Vagina (tissue), 2 donors: ENCODE results near the gene GJD4. TPM values are rescaled to one million over a fixed set of nuclear protein-coding genes. Genes with fewer than 3 reads are reported as not detected.

Experiments used
- DNase-seq, 2 donors: peaks; one replicate each; pipeline ENCODE4 v3.0.0-alpha.2; 2017; ENCODE audit errors: extremely low spot score in 2 of 2
- H3K27ac ChIP-seq: fragments of 200-600 bp; sonication (generic); one replicate; pipeline ENCODE4 v1.5.1; 2019
- H3K27me3 ChIP-seq: fragments of 200-600 bp; sonication (generic); one replicate; pipeline ENCODE4 v1.5.1; 2019
- H3K36me3 ChIP-seq, 2 donors: fragments of 200-600 bp; sonication (generic); one replicate each; pipeline ENCODE4 v1.5.1; 2017 to 2019
- H3K4me1 ChIP-seq: fragments of 200-600 bp; sonication (generic); one replicate; pipeline ENCODE4 v1.5.1; 2019
- H3K4me3 ChIP-seq, 2 donors: fragments of 200-600 bp; sonication (generic); 1 replicate in 1 of 2; 2 replicates in 1 of 2; pipeline ENCODE4 v1.5.1; 2016 to 2019
- H3K9me3 ChIP-seq: fragments of 200-600 bp; sonication (generic); one replicate; pipeline ENCODE4 v1.5.1; 2019
- POLR2A ChIP-seq, 2 donors: fragments of 450-650 bp; IDR thresholded peaks; one replicate each; pipeline ENCODE4 v1.6.1; 2017; ENCODE audit warnings: antibody characterized with exemption in 2 of 2, mild to moderate bottlenecking in 2 of 2, moderate library complexity in 2 of 2
- POLR2AphosphoS5 ChIP-seq, 2 donors: sonication (generic); formaldehyde crosslinking; IDR thresholded peaks; one replicate each; pipeline ENCODE4 v1.9.0; 2017; ENCODE audit warnings: antibody characterized with exemption in 2 of 2, mild to moderate bottlenecking in 2 of 2, low read depth in 1 of 2; ENCODE audit not compliant: insufficient read depth in 1 of 2
- intact Hi-C: fragments of 100-400 bp; cut with DNase I; formaldehyde crosslinking; loops from one replicate; pipeline ENCODE4 v1.15.1; 2023
- total RNA-seq: library from RNA; depleted of rRNA; stranded (reverse); fragments of >200 nt; gene quantifications from one replicate; pipeline ENCODE4 v1.2.3, GENCODE V29; 2016
- TF ChIP-seq, protein P1 (sequence below), 3 experiments: fragments of 450-650 bp in 2 of 3; fragments of 200-600 bp in 1 of 3; sonication (generic) in 1 of 3; IDR thresholded peaks; one replicate each; pipeline ENCODE4 v1.5.1; 2017 to 2019; ENCODE audit warnings: antibody characterized with exemption in 3 of 3, mild to moderate bottlenecking in 2 of 3, moderate library complexity in 2 of 3

GJD4 gene
- total RNA-seq, 1 donor from 2014 or later, result not detected

DNA sequence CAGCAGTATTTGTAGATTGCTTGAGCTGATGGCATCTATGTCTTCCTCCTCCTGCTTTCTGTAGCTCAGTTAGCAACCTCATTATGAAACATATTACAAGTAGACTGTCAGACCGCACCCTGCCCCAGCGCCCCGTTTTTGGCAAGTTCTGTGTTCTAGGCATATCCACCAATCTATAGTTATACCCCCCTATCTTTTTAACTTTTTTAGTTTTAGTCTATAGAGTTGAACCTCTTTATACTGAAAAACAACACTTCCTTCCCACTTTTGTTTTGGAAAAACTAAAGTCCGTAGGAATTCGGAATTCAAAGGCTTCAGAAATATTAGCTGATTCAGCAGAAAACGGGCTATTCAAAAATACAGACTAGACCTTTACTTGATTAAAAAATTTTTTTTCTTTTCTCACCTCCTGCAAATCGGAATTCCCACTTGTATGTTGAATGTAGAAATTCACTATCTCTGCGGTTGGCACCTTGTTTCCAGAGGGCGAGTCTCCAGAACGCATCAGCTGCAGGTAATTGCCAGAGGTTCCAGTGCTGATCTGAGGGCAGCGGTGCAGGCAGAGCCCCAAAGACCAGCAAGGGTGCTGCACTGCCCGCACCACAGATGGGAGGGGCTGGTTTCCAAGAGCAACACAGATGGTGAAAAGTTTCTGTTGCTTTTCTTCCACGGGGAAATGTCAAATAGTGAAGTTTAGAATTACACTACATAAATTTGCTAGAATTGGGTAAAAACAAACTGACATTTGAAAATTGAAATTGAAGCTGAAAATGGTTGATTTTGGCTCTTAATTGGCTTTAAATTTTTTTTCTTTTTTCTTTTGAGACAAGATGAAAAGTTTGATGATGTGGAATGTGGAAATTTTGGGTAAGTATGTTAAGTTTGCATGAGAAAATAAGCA is 39.2 kb downstream of the GJD4 start:
- Histone ChIP-seq H3K4me1 (peaks cover 35% of the 10 kb centered on the region), H3K27ac (peak overlapping the region; percentile 73), H3K36me3 (no peaks in the 10 kb centered on the region), H3K4me3 (peak overlapping the region; percentile 65 to 70), H3K27me3 (no peaks in the 10 kb centered on the region), H3K9me3 (no peaks in the 10 kb centered on the region)
- DNase-seq, result no peak
- TF ChIP-seq POLR2A (IDR thresholded peaks at IDR 0.05) (no peak), POLR2AphosphoS5 (IDR thresholded peaks at IDR 0.05; ENCODE audit: insufficient read depth in 1 of 2, low read depth in 1 of 2) (no peak)
- TF ChIP-seq, protein P1, sequence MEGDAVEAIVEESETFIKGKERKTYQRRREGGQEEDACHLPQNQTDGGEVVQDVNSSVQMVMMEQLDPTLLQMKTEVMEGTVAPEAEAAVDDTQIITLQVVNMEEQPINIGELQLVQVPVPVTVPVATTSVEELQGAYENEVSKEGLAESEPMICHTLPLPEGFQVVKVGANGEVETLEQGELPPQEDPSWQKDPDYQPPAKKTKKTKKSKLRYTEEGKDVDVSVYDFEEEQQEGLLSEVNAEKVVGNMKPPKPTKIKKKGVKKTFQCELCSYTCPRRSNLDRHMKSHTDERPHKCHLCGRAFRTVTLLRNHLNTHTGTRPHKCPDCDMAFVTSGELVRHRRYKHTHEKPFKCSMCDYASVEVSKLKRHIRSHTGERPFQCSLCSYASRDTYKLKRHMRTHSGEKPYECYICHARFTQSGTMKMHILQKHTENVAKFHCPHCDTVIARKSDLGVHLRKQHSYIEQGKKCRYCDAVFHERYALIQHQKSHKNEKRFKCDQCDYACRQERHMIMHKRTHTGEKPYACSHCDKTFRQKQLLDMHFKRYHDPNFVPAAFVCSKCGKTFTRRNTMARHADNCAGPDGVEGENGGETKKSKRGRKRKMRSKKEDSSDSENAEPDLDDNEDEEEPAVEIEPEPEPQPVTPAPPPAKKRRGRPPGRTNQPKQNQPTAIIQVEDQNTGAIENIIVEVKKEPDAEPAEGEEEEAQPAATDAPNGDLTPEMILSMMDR (IDR thresholded peaks at IDR 0.05), result no peak
- intact Hi-C loops, result loop anchor here (10.0 kb wide), 1 partner anchor 851 kb away; no protein-coding TSS in a partner anchor

DNA sequence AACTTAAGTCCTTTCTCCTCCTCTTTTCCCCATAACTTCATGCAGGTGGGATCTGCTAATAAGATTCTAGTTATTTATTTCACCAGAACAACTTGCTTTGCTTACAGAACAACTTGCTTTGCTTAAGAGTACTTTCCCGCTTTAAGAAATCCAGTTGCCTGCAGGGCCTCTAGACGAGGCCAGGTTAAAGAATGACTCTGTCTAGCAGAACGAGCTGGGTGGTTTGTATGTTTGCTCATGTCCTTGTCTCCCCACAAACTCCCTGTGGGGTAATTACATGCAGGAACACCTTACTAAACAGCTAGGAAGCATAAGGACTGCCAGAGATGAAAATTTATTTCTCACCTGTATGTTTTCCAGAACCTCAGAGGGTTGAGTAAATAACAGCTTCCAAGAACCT is 45.8 kb downstream of the GJD4 start:
- Histone ChIP-seq H3K9me3 (no peaks in the 10 kb centered on the region), H3K27me3 (no peaks in the 10 kb centered on the region), H3K27ac (no peak overlapping the region), H3K36me3 (no peaks in the 10 kb centered on the region), H3K4me1 (no peaks in the 10 kb centered on the region), H3K4me3 (no peak overlapping the region)
- intact Hi-C loops, result no loop called here
- TF ChIP-seq, protein P1 (IDR thresholded peaks at IDR 0.05), result no peak
- no peak for TF ChIP-seq POLR2A (IDR thresholded peaks at IDR 0.05)
- TF ChIP-seq POLR2AphosphoS5 (IDR thresholded peaks at IDR 0.05; ENCODE audit: insufficient read depth in 1 of 2, low read depth in 1 of 2), result no peak
- DNase-seq, result no peak

DNA sequence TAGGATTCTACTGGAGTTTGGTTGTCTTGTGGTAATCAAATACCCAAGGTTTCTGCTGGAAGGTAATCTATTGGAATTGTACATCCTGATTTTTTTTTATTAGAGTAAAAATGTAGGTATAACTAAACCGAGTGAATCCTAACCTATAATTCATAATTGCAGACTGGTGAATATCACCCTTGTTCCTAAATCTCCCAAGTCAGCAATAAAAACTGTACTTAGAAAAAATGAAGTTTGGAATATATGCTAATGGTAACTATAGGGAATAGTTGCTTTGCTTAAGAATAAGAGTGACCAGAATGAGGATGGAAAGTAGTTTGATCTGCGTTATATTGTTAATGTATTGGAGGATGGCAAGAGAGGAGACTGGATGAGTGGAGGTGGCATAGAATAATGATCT is 47.7 kb downstream of the GJD4 start:
- Histone ChIP-seq H3K27ac (no peak overlapping the region), H3K4me3 (no peak overlapping the region), H3K36me3 (no peaks in the 10 kb centered on the region), H3K9me3 (no peaks in the 10 kb centered on the region), H3K4me1 (no peaks in the 10 kb centered on the region), H3K27me3 (no peaks in the 10 kb centered on the region)
- intact Hi-C loops, result no loop called here
- TF ChIP-seq POLR2A (IDR thresholded peaks at IDR 0.05), result no peak
- TF ChIP-seq, protein P1 (IDR thresholded peaks at IDR 0.05), result no peak
- no peak for TF ChIP-seq POLR2AphosphoS5 (IDR thresholded peaks at IDR 0.05; ENCODE audit: insufficient read depth in 1 of 2, low read depth in 1 of 2)
- no peak for DNase-seq

DNA sequence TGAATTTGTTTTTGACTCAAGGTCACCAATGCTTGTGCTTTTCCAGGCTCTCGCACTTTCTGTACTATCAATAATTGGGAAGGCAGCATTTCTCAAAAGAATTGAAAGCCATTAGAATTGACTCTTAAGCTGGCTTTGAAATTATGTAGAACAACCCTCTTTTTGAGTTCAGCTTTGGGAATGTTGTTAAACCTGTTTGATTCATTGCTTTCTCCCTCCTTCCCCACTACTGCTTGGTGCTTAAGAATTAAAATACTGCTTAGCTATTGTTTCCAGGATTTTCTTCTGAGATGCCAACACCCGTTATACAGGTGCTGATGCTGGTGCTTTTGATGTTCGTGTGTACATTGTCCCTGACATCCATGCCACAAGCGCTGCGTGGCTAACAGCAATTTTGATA is 52.5 kb downstream of the GJD4 start:
- intact Hi-C loops, result no loop called here
- no peak overlapping the region for H3K4me3 ChIP-seq
- no peaks in the 10 kb centered on the region for H3K27me3 ChIP-seq
- no peaks in the 10 kb centered on the region for H3K36me3 ChIP-seq
- no peak for TF ChIP-seq POLR2AphosphoS5 (IDR thresholded peaks at IDR 0.05; ENCODE audit: insufficient read depth in 1 of 2, low read depth in 1 of 2)
- H3K9me3 ChIP-seq, result no peaks in the 10 kb centered on the region
- H3K27ac ChIP-seq, result no peak overlapping the region
- no peaks in the 10 kb centered on the region for H3K4me1 ChIP-seq
- DNase-seq, result no peak

Other genes starting within 250 kb of the GJD4 start
- 7.6 TPM for gene FZD8, start 37.0 kb downstream of the GJD4 start, total RNA-seq